Stimulated activated naive CD8-positive, alpha-beta T cell treated with anti-CD3 and anti-CD28 coated beads, Interleukin-15, amount 100 ng/mL, for 72 hours (primary cell): ENCODE measurements around the gene RPAP2.

Source experiments
- ATAC-seq: fragments of 150-1000 bp; cut with Tn5 transposase; 2 replicates; pipeline ENCODE4 v1.10.0; 2021; ENCODE audit warnings: mild to moderate bottlenecking, moderate library complexity
- DNase-seq, 2 donors: peaks; one replicate each; pipeline ENCODE4 v3.0.0; 2021 to 2022
- H3K27ac Mint-ChIP-seq, 2 donors: one replicate each; pipeline ENCODE4 v1.8.0; 2022; ENCODE audit warnings: mild to moderate bottlenecking in 2 of 2, mixed read lengths in 2 of 2, moderate library complexity in 2 of 2
- H3K27me3 Mint-ChIP-seq: one replicate; pipeline ENCODE4 v1.8.0; 2022; ENCODE audit warnings: mixed read lengths
- H3K4me1 Mint-ChIP-seq: one replicate; pipeline ENCODE4 v1.8.0; 2022; ENCODE audit warnings: mild to moderate bottlenecking, mixed read lengths
- H3K4me3 Mint-ChIP-seq, 2 donors: one replicate each; pipeline ENCODE4 v1.8.0; 2022; ENCODE audit warnings: mild to moderate bottlenecking in 2 of 2, mixed read lengths in 2 of 2, moderate library complexity in 1 of 2
- H3K9me3 Mint-ChIP-seq, 2 donors: one replicate each; pipeline ENCODE4 v1.8.0; 2022; ENCODE audit warnings: mixed read lengths in 2 of 2

The RPAP2 gene

GRCh38 chr1:92307980-92308379 is 9.1 kb downstream of the RPAP2 start:
- Mint-ChIP-seq H3K27ac (no peak overlapping the region), H3K4me1 (peaks cover 12% of the 10 kb centered on the region), H3K9me3 (no peaks in the 10 kb centered on the region), H3K4me3 (no peak overlapping the region), H3K27me3 (no peaks in the 10 kb centered on the region)
- ATAC-seq (no peak), DNase-seq (no peak)

DNA sequence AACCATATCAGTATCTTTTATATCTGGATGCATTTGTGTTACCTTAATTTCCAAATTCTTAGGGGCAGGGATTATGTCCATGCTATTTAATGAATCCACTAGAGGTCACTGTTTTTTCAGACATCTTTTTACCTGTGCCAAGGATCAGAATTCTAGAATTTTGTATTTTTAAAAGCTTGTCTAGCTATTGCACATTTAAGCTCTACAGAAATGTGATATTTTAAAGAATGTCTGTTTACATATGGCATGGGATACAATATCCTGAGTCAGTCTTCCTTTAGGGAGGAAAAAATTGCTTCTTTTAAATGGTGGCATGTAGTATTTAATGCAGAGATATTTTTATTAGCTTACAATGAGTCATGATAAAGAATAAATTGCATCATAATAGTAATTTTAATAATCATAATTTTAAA is 11.3 kb downstream of the RPAP2 start:
- peak; percentile 64 for ATAC-seq
- Mint-ChIP-seq H3K9me3 (peaks cover 0 to 5% of the 10 kb centered on the region in 2 donors), H3K4me1 (peaks cover 24% of the 10 kb centered on the region), H3K27ac (peak overlapping the region in 1 of 2 donors; percentile 11), H3K27me3 (no peaks in the 10 kb centered on the region), H3K4me3 (no peak overlapping the region)
- no peak for DNase-seq

GRCh38 chr1:92314024-92314423 is 15.2 kb downstream of the RPAP2 start:
- Mint-ChIP-seq H3K9me3 (peaks cover 0 to 5% of the 10 kb centered on the region in 2 donors), H3K4me3 (peak overlapping the region; percentile 36 to 39), H3K27me3 (no peaks in the 10 kb centered on the region), H3K4me1 (peaks cover 55% of the 10 kb centered on the region), H3K27ac (peak overlapping the region in 1 of 2 donors; percentile 89)
- no peak for DNase-seq
- no peak for ATAC-seq

DNA sequence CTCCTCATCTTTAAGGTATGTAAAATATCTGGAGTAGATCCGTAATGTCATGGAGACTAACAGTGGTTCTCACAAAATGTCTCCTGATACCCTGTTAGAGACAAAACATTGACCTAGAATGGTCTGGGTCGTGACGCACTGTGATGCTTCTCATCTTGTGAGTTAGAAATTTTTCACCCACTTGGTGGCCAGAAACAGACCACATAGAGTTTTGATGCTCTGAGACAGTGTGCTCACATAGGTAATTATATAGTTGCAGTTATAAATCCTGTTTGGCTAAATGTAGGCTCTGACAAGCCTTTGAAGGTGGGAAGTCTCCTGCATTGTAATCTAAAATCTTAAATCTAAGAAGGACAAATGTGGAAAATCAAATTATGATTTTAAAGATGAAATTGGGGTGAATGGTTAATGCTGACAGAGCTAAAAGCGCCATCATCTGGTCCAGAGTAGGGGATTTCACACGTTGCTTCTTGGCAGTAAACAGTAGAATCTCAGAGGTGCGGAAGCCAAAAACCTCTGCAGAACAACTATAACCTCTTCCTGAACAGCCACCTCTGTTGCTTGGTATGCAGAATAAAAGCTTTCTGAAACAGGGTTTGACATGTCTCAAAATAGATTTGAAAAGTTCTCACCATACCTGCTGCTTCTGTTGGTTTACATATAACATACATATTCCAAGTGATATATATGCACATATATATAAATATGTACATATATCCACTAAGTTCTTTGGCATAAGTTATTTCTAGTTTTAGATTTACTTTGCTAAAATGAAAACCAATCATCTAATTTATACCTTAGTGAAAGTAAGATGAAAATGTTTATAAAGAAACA is 17.1 kb downstream of the RPAP2 start:
- Mint-ChIP-seq H3K27me3 (no peaks in the 10 kb centered on the region), H3K27ac (peak overlapping the region in 1 of 2 donors; percentile 63), H3K4me1 (peaks cover 60% of the 10 kb centered on the region), H3K4me3 (peak overlapping the region; percentile 48 to 62), H3K9me3 (peaks cover 0 to 5% of the 10 kb centered on the region in 2 donors)
- ATAC-seq (peak; percentile 97), DNase-seq (peak; percentile 58 to 77)

DNA sequence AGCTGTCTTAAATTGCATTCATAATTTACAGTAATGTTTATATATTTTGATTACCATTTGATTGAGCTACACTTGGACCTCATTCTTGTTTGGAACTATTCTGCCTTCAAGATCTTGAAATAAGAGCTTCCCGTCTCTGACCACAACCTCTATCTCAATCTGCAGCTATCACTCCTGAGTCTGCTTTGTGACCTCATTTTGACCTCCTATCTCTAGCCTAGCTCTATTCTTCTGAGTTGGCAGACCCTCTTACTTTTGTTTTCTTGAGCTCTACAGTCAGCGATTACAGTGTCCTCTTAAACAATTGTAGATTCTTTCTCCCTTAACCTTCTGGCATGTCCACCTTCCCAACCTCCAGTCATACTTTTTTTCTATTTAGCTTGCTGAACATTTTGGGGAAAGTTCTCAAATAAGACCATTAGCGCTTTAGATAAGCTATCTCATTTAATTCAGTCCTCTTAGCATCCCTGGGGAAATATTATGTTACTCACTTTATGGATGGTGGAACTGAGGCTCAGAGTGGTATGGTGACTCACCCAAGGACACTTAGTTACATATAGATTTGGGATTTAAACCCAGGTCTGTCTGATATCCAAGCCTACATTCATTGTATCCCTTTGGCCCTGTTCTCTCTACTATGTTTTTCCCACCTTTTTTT is 19.1 kb downstream of the RPAP2 start:
- ATAC-seq (peak; percentile 64), DNase-seq (peak; percentile 15 to 21)
- Mint-ChIP-seq H3K27ac (peak overlapping the region in 1 of 2 donors; percentile 41), H3K4me1 (peaks cover 60% of the 10 kb centered on the region), H3K27me3 (no peaks in the 10 kb centered on the region), H3K4me3 (peak overlapping the region; percentile 49 to 59), H3K9me3 (peaks cover 0 to 5% of the 10 kb centered on the region in 2 donors)

DNA sequence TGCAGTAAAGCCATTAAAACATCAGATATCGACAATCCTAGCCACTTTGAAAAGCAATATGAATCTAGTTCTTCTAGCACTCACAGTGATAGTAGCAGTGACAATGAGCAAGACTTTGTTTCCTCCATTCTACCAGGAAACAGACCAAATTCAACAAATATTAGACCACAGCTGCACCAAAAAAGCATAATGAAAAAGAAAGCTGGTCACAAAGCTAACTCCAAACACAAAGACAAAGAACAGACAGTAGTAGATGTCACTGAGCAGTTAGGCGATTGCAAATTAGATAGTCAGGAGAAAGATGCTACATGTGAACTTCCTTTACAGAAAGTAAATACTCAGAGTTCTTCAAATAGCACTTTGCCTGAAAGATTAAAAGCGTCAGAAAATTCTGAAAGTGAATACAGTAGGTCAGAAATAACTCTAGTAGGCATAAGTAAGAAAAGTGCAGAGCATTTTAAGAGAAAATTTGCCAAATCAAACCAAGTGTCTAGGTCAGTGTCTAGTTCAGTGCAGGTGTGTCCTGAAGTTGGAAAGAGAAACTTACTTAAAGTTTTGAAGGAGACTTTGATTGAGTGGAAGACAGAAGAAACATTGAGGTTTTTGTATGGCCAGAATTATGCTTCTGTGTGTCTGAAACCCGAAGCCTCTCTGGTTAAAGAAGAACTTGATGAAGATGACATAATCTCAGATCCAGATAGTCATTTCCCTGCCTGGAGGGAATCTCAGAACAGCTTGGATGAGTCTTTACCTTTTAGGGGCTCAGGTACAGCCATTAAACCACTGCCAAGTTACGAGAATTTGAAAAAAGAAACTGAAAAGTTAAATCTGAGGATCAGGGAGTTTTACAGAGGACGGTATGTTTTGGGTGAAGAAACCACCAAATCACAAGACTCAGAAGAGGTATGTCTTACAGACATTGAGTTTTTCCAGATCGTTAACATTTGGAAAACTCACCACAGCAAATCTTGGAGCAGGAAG is 24.9 kb downstream of the RPAP2 start:
- ATAC-seq (peak; percentile 86), DNase-seq (no peak)
- Mint-ChIP-seq H3K4me3 (peak overlapping the region; percentile 30 to 36), H3K9me3 (peaks cover 17 to 29% of the 10 kb centered on the region in 2 donors), H3K27ac (no peak overlapping the region), H3K4me1 (peaks cover 24% of the 10 kb centered on the region), H3K27me3 (no peaks in the 10 kb centered on the region)

DNA sequence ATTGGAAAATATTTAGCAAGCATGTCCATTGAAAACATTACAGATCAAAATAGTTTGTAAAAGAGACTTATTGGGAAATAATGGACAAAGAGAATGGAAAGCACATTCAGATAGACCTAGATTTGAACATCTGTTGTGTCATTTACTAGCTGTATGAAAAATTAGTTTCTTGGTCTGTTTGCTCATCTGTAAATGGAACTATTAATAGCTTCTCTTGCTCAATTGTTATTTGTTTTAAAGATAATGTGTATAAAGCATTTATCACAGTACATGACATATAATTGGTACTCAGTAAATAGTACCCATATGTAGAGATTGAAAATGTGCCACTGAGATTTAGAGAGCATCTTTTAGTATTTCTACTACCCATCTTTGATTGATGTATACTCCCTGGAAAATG is 25.9 kb downstream of the RPAP2 start:
- Mint-ChIP-seq H3K4me1 (peaks cover 17% of the 10 kb centered on the region), H3K9me3 (peaks cover 20 to 35% of the 10 kb centered on the region in 2 donors), H3K4me3 (no peak overlapping the region), H3K27ac (no peak overlapping the region), H3K27me3 (no peaks in the 10 kb centered on the region)
- DNase-seq = no peak
- no peak for ATAC-seq

DNA sequence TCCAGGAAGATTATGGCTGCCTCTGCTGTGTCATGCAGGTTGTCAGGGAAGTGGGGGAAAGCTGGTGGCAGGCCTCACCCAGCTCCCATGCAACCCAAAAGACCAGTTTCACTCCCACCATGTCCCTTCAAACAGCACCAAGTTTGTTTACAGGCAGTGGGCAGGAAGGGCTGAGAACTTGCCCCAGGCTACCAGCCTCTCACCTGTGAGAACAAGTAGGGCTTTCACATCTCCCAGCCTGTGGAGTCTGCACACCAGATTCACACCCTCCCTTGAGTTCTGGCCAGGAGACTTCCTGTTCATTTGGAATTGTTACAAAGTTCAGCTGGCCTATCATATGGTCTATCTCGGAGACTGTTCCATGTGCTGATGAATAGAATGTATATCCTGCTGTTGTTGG is 27.8 kb downstream of the RPAP2 start:
- Mint-ChIP-seq H3K27me3 (no peaks in the 10 kb centered on the region), H3K9me3 (peaks cover 20 to 35% of the 10 kb centered on the region in 2 donors), H3K4me1 (peaks cover 30% of the 10 kb centered on the region), H3K4me3 (no peak overlapping the region), H3K27ac (no peak overlapping the region)
- no peak for ATAC-seq
- no peak for DNase-seq

DNA sequence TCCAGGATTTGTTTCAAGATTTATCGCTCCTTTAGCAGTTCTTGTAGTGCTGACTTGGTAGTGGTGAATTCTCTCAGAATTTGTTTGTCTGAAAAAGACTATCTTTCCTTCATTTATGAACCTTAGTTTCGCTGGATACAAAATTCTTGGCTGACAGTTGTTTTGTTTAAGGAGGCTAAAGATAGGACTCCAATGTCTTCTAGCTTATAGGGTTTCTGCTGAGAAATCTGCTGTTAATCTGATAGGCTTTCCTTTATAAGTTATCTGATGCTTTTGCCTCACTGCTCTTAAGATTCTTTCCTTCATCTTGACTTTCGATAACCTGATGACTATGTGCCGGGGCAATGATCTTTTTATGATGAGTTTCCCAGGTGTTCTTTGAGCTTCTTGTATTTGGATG is 28.9 kb downstream of the RPAP2 start:
- Mint-ChIP-seq H3K9me3 (peaks cover 20 to 35% of the 10 kb centered on the region in 2 donors), H3K27me3 (no peaks in the 10 kb centered on the region), H3K27ac (no peak overlapping the region), H3K4me3 (no peak overlapping the region), H3K4me1 (peaks cover 36% of the 10 kb centered on the region)
- no peak for ATAC-seq
- DNase-seq = no peak

- Mint-ChIP-seq H3K27ac (no peak overlapping the region), H3K27me3 (no peaks in the 10 kb centered on the region), H3K9me3 (peaks cover 20 to 35% of the 10 kb centered on the region in 2 donors), H3K4me3 (no peak overlapping the region), H3K4me1 (peaks cover 34% of the 10 kb centered on the region)
- ATAC-seq (no peak), DNase-seq (no peak)
These were observed 30.7 kb downstream of the RPAP2 start for GRCh38 chr1:92329347-92330129.

DNA sequence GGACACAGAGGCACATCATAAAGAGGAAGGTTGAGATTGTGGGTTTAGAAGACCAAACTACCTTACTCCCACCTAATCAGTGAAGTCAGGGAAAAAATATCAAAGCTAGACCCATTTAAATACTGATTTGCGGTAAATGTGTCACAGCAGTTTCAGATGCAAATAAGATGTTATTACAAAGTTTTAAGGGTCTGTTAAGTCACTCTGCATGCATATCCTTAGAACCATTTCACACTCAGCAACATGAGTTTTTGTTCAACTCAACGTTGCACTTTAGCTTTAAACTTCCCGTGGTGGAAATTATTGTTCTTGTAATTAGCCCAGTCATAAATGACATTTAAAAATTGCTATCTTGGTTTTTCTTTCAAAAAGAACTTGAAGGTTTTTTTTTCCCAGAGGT is 34.8 kb downstream of the RPAP2 start:
- no peaks in the 10 kb centered on the region for H3K27me3 Mint-ChIP-seq
- DNase-seq (no peak), ATAC-seq (peak; percentile 83)
- H3K9me3 Mint-ChIP-seq = peaks cover 4 to 7% of the 10 kb centered on the region in 2 donors
- peaks cover 31% of the 10 kb centered on the region for H3K4me1 Mint-ChIP-seq
- H3K4me3 Mint-ChIP-seq = peak overlapping the region; percentile 31 to 67
- H3K27ac Mint-ChIP-seq = peak overlapping the region in 1 of 2 donors; percentile 26

DNA sequence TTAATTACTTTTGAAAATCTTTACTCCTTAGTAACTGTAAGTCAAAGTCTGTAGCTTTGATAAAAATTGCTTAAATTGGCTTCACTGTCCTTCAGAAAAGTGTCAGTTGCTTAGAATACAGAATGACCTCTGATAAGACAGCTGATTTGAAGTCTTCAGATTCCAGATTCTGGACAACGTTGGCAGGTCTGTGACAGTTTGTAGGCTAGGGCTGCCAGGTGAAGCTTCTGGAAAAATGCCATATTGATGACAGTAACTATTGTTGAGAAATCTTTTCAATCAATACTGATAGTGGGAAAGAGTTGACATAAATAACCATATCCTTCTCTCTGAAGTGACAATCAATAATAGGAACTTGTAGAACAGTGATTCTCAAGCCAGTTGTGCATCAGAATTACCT is 41.3 kb downstream of the RPAP2 start:
- Mint-ChIP-seq H3K4me1 (no peaks in the 10 kb centered on the region), H3K27ac (no peak overlapping the region), H3K27me3 (no peaks in the 10 kb centered on the region), H3K9me3 (no peaks in the 10 kb centered on the region), H3K4me3 (no peak overlapping the region)
- DNase-seq (no peak), ATAC-seq (no peak)

DNA sequence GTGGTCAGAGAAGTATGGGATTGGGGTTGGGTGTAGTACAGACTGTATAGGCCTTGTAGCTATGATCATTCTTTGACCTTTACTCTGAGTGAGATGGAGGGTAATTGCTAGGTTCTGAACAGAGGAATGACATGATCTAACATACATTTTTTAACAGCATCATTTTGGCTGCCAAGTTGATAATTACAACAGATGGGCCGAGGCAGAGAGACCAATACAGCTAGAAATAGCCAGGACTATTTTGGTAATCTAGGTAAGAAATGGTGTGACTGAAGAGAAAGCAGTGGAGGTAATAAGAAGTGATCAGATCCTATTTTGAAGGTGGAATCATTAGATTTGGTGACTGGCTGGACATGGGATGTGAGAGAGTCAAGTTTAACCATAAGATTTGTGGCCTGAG is 43.5 kb downstream of the RPAP2 start:
- Mint-ChIP-seq H3K27me3 (no peaks in the 10 kb centered on the region), H3K4me3 (no peak overlapping the region), H3K4me1 (no peaks in the 10 kb centered on the region), H3K27ac (peak overlapping the region in 1 of 2 donors; percentile 47), H3K9me3 (no peaks in the 10 kb centered on the region)
- DNase-seq (no peak), ATAC-seq (no peak)

- Mint-ChIP-seq H3K9me3 (no peaks in the 10 kb centered on the region), H3K4me3 (no peak overlapping the region), H3K27me3 (no peaks in the 10 kb centered on the region), H3K27ac (peak overlapping the region in 1 of 2 donors; percentile 79), H3K4me1 (peaks cover 3% of the 10 kb centered on the region)
- DNase-seq (no peak), ATAC-seq (no peak)
These were observed 44.2 kb downstream of the RPAP2 start for GRCh38 chr1:92343061-92343460.
